HG03520 (cell line): Measurements from ENCODE around the gene IRF6.

Experiments used
- ATAC-seq: cut with Tn5 transposase; IDR thresholded peaks from one replicate; pipeline ENCODE4 v1.9.1; 2021; ENCODE audit warnings: mild to moderate bottlenecking, moderate library complexity; ENCODE audit not compliant: unreplicated experiment

IRF6 gene

DNA sequence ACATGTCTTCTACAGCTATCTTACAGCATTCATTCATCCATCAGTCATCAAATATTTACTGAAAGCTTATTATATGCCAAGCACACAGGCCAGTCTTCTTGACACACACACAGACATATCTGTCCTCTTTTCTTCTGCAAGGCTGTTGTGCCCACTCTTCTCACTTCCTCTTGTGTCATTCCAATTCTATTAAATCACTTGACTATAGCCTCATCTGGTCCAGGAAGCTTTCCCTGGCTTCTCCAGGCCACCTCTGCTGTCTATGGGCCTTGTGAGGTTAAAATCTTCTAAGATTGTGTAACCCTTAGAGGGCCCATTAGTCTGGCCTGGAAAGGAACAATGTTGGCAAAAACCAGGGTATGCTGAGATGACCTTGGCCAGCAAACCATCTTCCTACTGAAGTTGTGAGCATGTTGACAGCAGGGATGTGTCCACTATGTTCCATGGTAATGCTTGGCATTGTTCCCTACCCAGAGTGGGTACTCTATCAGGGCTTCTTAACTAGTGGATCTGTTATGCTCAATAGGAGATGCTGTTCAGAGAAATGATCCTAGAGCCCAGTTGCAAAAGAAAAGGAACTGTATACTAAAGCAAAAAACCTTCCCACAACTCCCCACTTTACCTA, 44.8 kb downstream of the IRF6 start:
- ATAC-seq: no peak

GRCh38 chr1:209759829-209760359, 46.0 kb downstream of the IRF6 start:
- no peak for ATAC-seq

- ATAC-seq: no peak
These were observed 47.5 kb downstream of the IRF6 start for GRCh38 chr1:209758400-209758799.

- no peak for ATAC-seq
These were observed 49.1 kb downstream of the IRF6 start for GRCh38 chr1:209756615-209757445.

- ATAC-seq: peak; percentile 79
These were observed 49.9 kb downstream of the IRF6 start, which contains the start of gene TRAF3IP3 for GRCh38 chr1:209755926-209756614. Gene TRAF3IP3, plus strand, starts transcription at chr1:209756053. Its CDS starts 3,987 bp downstream, at chr1:209760040.

DNA sequence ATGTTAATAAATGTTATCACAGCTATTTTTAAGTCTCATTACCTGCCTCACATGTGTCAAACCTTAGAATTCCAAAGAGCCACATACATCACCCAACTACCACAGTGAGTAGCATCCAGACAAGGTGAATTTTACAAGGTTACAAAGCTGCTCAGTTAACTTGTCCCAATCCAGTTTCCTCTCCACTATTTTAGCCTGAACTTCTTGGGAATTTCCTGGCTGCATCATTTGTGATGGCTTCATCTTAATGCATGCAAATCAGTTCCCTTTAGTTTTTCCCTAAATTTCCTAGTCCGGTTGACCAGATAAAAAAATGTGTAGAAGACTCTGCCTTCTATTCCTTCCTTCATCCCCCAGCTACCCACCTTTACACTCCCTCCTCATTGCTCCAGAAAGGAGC, 50.7 kb downstream of the IRF6 start:
- ATAC-seq: no peak

DNA sequence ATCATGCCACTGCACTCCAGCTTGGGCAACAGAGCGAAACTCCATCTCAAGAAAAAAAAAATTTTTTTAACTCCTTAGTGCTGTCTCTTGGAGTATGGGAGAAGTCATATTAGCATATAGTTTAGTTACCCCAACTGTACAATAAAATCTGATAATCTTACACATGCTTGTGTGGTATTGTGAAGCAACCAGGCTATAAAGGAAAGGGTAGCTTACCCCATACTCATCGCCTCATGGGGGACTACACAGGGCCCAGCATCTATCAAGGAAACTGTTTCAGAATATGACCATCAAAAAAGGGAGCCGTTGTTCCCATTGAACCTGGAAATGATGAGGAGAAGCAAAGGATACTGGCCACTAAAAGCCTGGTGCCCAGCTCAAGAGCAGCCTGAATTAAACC, 53.1 kb downstream of the IRF6 start:
- ATAC-seq: no peak

GRCh38 chr1:209751627-209752231, 54.2 kb downstream of the IRF6 start:
- ATAC-seq: peak; percentile 41

DNA sequence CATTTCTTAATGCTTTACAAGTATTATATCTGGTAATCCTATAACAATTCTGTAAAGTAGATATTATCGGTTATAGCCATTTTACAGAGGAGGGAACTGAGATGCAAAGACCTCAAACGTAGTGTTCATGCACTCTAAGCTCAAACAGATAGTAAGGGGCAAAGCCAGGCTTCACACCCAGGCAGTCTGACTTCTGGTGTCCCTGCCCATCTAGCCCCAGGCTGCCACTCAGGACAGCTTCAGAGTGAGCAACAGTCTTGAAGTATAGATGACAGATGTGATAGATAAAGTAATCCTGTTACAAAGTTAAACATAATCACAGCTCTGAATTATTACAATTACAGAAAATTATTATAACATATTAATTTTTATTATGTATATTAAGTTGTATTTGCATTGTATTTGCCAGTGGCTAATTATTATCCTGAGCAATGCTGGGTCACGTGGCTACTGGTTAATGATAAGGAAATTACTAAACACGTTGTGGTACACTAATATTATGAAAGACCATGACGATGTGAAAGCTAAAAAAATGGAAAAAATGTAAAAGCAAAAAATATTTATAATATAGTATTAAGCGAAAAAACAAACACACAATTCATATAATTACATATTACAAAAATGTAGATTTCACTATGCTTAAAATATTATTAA, 56.1 kb downstream of the IRF6 start:
- ATAC-seq: no peak

- no peak for ATAC-seq
These were observed 56.7 kb downstream of the IRF6 start for GRCh38 chr1:209749205-209749604.

DNA sequence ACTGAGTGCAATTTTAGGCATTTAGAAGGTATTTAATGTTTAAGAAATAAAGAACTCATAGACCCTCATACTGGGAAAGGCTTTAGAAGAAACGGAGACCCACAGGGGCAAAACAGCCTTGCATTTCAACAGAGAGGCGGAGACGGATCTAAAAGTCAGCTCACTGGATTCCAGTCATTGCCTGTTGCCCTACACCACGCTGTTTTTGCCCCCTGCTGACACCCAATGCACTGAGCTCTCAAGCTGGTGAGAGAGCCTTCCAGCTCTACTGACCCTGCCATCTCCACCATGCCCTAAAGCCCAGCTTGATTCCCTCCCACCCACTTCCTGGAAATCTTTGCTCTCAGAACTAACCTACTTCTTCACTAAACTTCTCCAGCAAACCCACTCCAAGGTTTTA, 57.3 kb downstream of the IRF6 start:
- ATAC-seq: no peak

- peak; percentile 74 for ATAC-seq
These were observed 58.2 kb downstream of the IRF6 start for GRCh38 chr1:209747580-209748262.

- no peak for ATAC-seq
These were observed 59.3 kb downstream of the IRF6 start for GRCh38 chr1:209746451-209747165.

GRCh38 chr1:209743145-209743482, 62.8 kb downstream of the IRF6 start:
- no peak for ATAC-seq

- no peak for ATAC-seq
These were observed 63.4 kb downstream of the IRF6 start for GRCh38 chr1:209742409-209743144.

DNA sequence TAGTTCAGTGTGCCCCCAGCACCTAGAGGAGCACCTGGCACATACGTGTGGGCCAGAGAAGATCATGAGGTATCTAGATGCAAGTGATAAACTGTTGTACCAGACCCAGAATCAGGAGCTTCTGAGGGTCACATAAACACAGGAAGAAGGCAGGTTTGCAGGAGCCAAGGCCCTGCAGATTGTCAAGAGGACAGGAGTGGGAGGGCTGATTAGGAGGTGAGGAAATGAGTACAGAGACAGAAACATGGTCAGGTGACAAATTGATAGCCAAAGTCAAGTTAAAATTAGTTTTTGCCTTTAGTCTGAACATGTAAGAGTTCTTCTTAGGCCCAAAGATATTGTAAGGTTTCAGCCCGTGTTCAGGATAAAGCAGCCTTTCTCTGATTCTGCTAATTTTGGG, 64.1 kb downstream of the IRF6 start:
- ATAC-seq: no peak

DNA sequence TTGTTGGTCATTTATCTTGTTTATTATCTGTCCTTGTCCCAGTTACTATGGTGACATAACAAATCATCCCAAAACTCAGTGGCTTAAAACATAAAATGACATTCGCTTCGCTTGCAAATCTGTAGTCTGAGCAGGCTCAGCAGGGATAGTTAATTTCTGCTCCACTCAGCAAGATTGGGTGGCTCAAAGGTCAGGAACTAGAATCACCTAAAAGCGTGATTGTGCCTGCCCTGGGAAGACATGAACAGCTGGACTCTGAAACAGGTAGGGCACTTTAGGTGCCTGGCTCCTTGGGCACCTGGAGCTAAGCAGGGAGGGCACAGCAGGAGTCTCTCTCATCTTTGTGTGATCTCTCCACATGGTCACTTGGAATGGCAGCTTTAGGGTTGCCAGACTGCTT, 64.7 kb downstream of the IRF6 start:
- no peak for ATAC-seq

- ATAC-seq: no peak
These were observed 67.7 kb downstream of the IRF6 start for GRCh38 chr1:209738270-209738669.

- ATAC-seq: no peak
These were observed 68.8 kb downstream of the IRF6 start for GRCh38 chr1:209737118-209737505.
